Activated naive CD8-positive, alpha-beta T cell (primary cell): Measurements from ENCODE around the gene SRPX.

Experiments
- H3K27ac Mint-ChIP-seq: one replicate; pipeline ENCODE4 v1.8.0; 2021; ENCODE audit warnings: mixed read lengths
- H3K27me3 Mint-ChIP-seq: one replicate; pipeline ENCODE4 v1.8.0; 2021; ENCODE audit warnings: mixed read lengths
- H3K36me3 Mint-ChIP-seq: one replicate; pipeline ENCODE4 v1.8.0; 2021; ENCODE audit warnings: mixed read lengths
- H3K4me1 Mint-ChIP-seq: one replicate; pipeline ENCODE4 v1.8.0; 2021; ENCODE audit warnings: low read depth, mixed read lengths
- H3K4me3 Mint-ChIP-seq: one replicate; pipeline ENCODE4 v1.8.0; 2021; ENCODE audit warnings: mild to moderate bottlenecking, mixed read lengths
- H3K9me3 Mint-ChIP-seq: one replicate; pipeline ENCODE4 v1.8.0; 2021; ENCODE audit warnings: low read depth, mixed read lengths

Gene SRPX

DNA sequence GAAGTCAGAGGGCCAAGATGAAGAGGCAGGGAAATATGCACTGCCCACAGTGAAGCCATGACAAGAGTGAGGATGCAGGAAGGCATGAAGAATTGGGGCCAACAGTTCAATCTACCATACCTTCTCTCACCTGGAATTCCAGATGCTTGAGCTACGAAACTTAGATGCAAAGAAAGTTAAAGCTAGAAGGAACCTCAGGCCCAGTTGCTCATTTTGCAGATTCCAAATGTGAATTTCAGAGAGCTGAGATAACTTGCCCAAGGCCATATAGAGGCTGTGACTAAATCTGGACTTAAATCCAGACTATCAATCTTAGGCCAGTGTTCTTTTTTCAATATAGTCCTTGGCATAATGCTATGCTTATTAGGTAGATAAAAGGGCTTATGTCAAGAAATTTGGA lies 92.7 kb downstream of the SRPX start:
- no peaks in the 10 kb centered on the region for H3K27me3 Mint-ChIP-seq
- H3K9me3 Mint-ChIP-seq = no peaks in the 10 kb centered on the region
- H3K4me1 Mint-ChIP-seq = no peaks in the 10 kb centered on the region
- H3K36me3 Mint-ChIP-seq = no peaks in the 10 kb centered on the region
- H3K4me3 Mint-ChIP-seq = no peak overlapping the region
- no peak overlapping the region for H3K27ac Mint-ChIP-seq

- Mint-ChIP-seq H3K27ac (no peak overlapping the region), H3K27me3 (no peaks in the 10 kb centered on the region)
Measured at GRCh38 chrX:38126179-38126578, 94.5 kb downstream of the SRPX start.

GRCh38 chrX:38124000-38124399 lies 96.7 kb downstream of the SRPX start:
- Mint-ChIP-seq H3K27me3 (no peaks in the 10 kb centered on the region), H3K4me1 (no peaks in the 10 kb centered on the region), H3K27ac (no peak overlapping the region), H3K9me3 (no peaks in the 10 kb centered on the region), H3K4me3 (no peak overlapping the region), H3K36me3 (no peaks in the 10 kb centered on the region)

More at GRCh38 chrX:38126179-38126578, 94.5 kb downstream of the SRPX start:
- H3K4me3 Mint-ChIP-seq = no peak overlapping the region
- H3K36me3 Mint-ChIP-seq = no peaks in the 10 kb centered on the region
- H3K9me3 Mint-ChIP-seq = no peaks in the 10 kb centered on the region
- H3K4me1 Mint-ChIP-seq = no peaks in the 10 kb centered on the region

- H3K36me3 Mint-ChIP-seq = no peaks in the 10 kb centered on the region
Measured at GRCh38 chrX:38117485-38117884, 103.2 kb downstream of the SRPX start.

GRCh38 chrX:38116706-38117105 lies 104.0 kb downstream of the SRPX start:
- H3K9me3 Mint-ChIP-seq = no peaks in the 10 kb centered on the region
- no peaks in the 10 kb centered on the region for H3K36me3 Mint-ChIP-seq
- no peak overlapping the region for H3K4me3 Mint-ChIP-seq
- H3K27me3 Mint-ChIP-seq = no peaks in the 10 kb centered on the region
- no peaks in the 10 kb centered on the region for H3K4me1 Mint-ChIP-seq
- no peak overlapping the region for H3K27ac Mint-ChIP-seq

More at GRCh38 chrX:38117485-38117884, 103.2 kb downstream of the SRPX start:
- Mint-ChIP-seq H3K4me3 (no peak overlapping the region), H3K27me3 (no peaks in the 10 kb centered on the region), H3K9me3 (no peaks in the 10 kb centered on the region), H3K27ac (no peak overlapping the region), H3K4me1 (no peaks in the 10 kb centered on the region)

DNA sequence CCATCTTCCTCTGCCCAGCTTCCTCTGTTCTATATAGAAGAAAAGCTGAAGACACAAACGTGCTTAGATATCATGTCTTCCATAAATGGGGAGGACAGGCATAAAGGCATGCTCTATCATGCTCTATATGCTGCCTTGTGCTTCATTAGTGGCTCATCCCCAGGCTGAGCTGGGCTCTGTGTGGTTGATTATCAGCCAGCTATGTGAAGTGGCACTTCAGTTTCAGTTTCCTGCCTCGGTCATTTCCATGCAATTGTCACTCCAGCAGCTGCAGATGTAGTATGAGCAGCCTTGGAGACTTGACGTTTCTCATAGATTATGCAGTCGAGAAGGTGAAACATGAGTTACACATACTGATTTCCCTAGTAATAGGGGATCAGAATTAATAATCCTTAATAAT lies 108.1 kb downstream of the SRPX start:
- H3K9me3 Mint-ChIP-seq = no peaks in the 10 kb centered on the region
- H3K4me1 Mint-ChIP-seq = no peaks in the 10 kb centered on the region
- no peaks in the 10 kb centered on the region for H3K27me3 Mint-ChIP-seq
- H3K36me3 Mint-ChIP-seq = no peaks in the 10 kb centered on the region
- H3K4me3 Mint-ChIP-seq = no peak overlapping the region
- H3K27ac Mint-ChIP-seq = no peak overlapping the region

DNA sequence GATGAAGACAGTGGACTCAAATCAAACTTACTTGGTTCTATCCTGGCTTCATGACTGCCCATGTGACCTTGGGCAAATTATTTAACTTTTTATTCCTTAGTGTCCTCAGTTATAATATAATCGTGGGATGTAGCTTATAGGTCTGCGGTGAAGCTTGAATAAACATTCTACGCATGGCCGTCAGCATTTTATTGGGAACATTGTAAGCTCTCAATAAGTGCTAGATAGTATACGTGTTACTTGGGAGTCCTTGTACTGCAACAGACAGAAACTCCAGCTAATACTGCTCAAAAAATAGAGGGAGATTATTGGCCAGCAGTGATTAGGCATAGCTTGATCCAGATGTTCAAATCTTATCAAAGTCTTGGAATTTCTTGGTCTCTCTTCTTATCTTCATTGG lies 109.5 kb downstream of the SRPX start:
- Mint-ChIP-seq H3K27me3 (no peaks in the 10 kb centered on the region), H3K4me3 (no peak overlapping the region), H3K36me3 (no peaks in the 10 kb centered on the region), H3K4me1 (no peaks in the 10 kb centered on the region), H3K9me3 (no peaks in the 10 kb centered on the region), H3K27ac (no peak overlapping the region)

DNA sequence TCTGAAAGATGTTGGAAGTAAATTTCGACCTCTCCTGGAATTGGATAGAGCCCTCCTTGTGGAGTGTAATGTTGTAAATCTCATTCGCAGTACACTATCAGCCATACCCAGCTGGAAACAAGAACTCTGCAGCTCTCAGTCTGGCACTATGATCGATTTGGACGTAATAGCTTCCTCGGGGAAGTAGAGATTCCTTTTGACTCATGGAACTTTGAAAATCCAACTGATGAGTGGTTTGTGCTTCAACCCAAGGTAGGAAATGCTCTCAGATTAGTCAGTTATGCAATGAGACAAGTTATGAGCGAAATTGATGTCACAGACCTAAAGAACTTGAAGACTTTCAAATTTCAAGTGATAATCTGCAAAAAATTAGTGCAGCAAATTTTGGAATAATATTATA lies 110.4 kb downstream of the SRPX start:
- no peak overlapping the region for H3K4me3 Mint-ChIP-seq
- no peaks in the 10 kb centered on the region for H3K27me3 Mint-ChIP-seq

GRCh38 chrX:38109042-38109898 lies 111.4 kb downstream of the SRPX start:
- H3K27ac Mint-ChIP-seq = no peak overlapping the region
- no peak overlapping the region for H3K4me3 Mint-ChIP-seq
- H3K9me3 Mint-ChIP-seq = no peaks in the 10 kb centered on the region
- no peaks in the 10 kb centered on the region for H3K4me1 Mint-ChIP-seq
- H3K27me3 Mint-ChIP-seq = no peaks in the 10 kb centered on the region
- H3K36me3 Mint-ChIP-seq = no peaks in the 10 kb centered on the region

More for the DNA sequence above, 110.4 kb downstream of the SRPX start:
- no peaks in the 10 kb centered on the region for H3K4me1 Mint-ChIP-seq
- no peaks in the 10 kb centered on the region for H3K9me3 Mint-ChIP-seq
- no peak overlapping the region for H3K27ac Mint-ChIP-seq
- H3K36me3 Mint-ChIP-seq = no peaks in the 10 kb centered on the region

DNA sequence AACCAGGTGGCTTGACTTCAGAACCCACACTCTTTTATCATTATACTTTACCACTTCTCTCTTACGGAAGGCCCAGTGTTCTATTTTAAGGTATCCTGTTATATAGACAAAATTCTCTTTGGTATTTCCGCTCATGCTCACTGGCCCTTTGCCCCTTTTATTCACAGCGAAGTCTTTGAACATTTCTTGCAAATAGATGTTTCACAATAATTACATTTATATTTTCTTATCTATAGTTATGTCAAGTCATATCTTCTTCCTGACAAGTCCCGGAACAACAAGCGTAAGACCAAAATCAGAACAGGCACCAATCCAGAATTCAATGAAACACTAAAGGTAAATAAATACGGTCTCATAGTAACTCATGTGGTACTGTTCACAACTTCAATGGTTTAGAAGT lies 112.3 kb downstream of the SRPX start:
- no peaks in the 10 kb centered on the region for H3K9me3 Mint-ChIP-seq
- H3K36me3 Mint-ChIP-seq = no peaks in the 10 kb centered on the region
- H3K27me3 Mint-ChIP-seq = no peaks in the 10 kb centered on the region
- no peaks in the 10 kb centered on the region for H3K4me1 Mint-ChIP-seq
- no peak overlapping the region for H3K27ac Mint-ChIP-seq
- no peak overlapping the region for H3K4me3 Mint-ChIP-seq

- no peaks in the 10 kb centered on the region for H3K36me3 Mint-ChIP-seq
- no peak overlapping the region for H3K27ac Mint-ChIP-seq
- H3K4me1 Mint-ChIP-seq = no peaks in the 10 kb centered on the region
- no peaks in the 10 kb centered on the region for H3K27me3 Mint-ChIP-seq
- no peaks in the 10 kb centered on the region for H3K9me3 Mint-ChIP-seq
- no peak overlapping the region for H3K4me3 Mint-ChIP-seq
Measured at GRCh38 chrX:38106991-38107655, 113.5 kb downstream of the SRPX start.

- no peak overlapping the region for H3K27ac Mint-ChIP-seq
- H3K36me3 Mint-ChIP-seq = no peaks in the 10 kb centered on the region
- H3K4me3 Mint-ChIP-seq = no peak overlapping the region
- no peaks in the 10 kb centered on the region for H3K27me3 Mint-ChIP-seq
- no peaks in the 10 kb centered on the region for H3K4me1 Mint-ChIP-seq
- no peaks in the 10 kb centered on the region for H3K9me3 Mint-ChIP-seq
Measured at GRCh38 chrX:38105216-38105725, 115.4 kb downstream of the SRPX start.

DNA sequence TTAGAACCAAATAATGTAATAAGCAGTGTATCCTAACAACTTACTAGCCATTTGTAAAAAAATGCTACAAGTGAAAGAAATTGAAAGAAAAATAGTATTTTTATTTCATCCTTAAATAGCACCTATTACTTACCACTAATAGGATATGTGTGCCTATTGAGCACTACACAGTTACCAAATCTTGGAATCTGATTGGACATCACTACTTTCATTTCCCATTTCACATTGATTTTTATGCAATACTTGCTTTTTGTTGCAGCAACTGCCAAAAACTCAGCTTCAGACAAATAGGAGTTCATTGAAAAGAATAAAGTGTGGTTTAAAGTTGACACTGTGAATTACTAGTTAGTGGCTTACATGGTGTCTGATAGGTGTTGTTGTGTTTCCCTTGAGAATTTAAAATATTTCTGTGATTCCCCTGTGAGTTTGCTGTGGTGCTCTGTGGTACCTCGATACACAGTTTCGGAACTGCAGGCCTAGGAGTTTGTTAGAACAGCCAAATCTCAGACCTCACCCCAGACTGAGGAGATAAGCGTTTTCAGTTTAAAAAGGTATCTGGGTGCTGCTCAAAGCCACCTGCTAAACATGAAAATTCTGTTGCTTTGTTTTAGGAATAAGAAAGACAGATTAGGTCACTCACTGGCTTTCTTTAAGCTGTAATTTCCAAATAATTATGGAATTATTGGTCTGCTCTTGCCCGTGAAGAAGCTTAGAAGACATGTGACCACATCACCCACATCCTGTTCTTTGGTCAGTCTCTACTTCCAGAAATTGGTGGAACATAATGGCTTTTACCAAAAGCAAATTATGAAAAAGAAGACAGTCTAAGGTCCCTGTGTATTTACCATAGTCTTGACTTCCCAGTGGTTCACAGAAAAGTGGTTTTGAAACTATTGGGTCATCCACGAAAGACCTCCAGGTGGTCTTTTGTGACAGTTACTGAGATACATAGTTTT lies 116.5 kb downstream of the SRPX start:
- no peak overlapping the region for H3K4me3 Mint-ChIP-seq
- H3K36me3 Mint-ChIP-seq = no peaks in the 10 kb centered on the region
- H3K9me3 Mint-ChIP-seq = no peaks in the 10 kb centered on the region
- H3K4me1 Mint-ChIP-seq = no peaks in the 10 kb centered on the region
- H3K27me3 Mint-ChIP-seq = no peaks in the 10 kb centered on the region
- no peak overlapping the region for H3K27ac Mint-ChIP-seq

DNA sequence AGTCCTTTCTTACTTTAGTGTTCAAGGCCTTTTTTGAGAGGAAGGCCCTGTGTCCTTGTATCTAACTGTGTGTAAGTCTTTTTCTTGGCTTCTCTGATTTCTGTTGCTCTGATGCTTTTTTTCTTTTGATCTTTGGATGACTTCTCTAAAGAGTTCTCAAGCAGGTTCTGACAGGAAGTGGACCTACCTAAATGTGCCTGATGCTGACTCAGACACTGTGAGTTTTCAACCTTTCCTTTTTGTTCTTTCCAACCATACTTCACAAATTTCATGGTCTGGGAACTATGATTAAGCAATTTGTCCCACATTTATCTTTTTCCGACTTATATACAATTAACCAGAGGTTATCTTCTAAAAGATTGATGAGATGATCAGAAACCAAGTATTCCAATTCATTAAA lies 117.8 kb downstream of the SRPX start:
- Mint-ChIP-seq H3K27me3 (no peaks in the 10 kb centered on the region), H3K27ac (no peak overlapping the region), H3K4me3 (no peak overlapping the region)

GRCh38 chrX:38102240-38102639 lies 118.4 kb downstream of the SRPX start:
- no peaks in the 10 kb centered on the region for H3K27me3 Mint-ChIP-seq
- H3K4me3 Mint-ChIP-seq = no peak overlapping the region
- H3K27ac Mint-ChIP-seq = no peak overlapping the region
- H3K36me3 Mint-ChIP-seq = no peaks in the 10 kb centered on the region
- no peaks in the 10 kb centered on the region for H3K4me1 Mint-ChIP-seq
- H3K9me3 Mint-ChIP-seq = no peaks in the 10 kb centered on the region

More for the DNA sequence above, 117.8 kb downstream of the SRPX start:
- no peaks in the 10 kb centered on the region for H3K9me3 Mint-ChIP-seq
- no peaks in the 10 kb centered on the region for H3K4me1 Mint-ChIP-seq
- H3K36me3 Mint-ChIP-seq = no peaks in the 10 kb centered on the region
